Bone marrow (tissue), 2 donors: ENCODE results near the gene ABCA13.

Experiments
- DNase-seq, 2 donors: peaks; one replicate each; lab custom pipeline; 2025; lab: John Stamatoyannopoulos, UW

The ABCA13 gene

DNA sequence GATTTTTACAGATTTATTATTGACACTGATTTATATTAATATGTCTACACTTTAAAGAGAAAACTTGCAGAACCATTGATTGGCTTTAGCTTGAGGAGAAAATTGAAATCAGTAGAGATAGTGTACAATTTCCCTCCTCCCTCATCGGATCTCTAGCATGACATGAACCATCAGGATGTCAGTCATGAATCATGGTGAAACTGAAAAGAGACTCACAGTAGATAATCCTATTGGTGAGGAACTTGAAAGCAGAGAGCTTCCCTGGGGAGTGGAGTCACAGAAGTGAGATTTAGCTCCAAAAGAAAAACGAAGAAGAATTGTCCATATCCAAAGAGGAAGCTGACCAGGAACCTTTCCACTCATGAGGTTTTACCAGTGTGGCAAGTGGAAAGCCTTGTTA is 346.8 kb downstream of the ABCA13 start:
- no peak for DNase-seq

DNA sequence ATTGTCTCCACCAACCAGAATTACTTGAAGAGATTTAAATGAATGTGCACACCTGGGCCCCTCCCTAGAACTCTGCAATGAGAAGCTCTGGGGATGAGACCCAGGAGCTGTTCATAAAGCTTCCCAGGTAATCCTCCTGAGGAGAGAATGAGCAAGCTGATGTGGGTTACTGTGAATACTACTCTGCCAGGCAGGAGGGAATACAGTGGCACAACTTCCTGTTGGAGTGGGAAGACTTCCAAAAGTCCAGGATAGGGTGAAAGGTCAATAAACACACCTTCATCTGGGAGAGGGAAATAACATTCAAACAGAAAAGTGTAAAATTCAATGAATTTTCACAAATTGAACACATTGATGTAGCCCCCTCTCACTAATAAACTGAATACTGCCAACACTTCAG is 351.4 kb downstream of the ABCA13 start:
- DNase-seq, result no peak

DNA sequence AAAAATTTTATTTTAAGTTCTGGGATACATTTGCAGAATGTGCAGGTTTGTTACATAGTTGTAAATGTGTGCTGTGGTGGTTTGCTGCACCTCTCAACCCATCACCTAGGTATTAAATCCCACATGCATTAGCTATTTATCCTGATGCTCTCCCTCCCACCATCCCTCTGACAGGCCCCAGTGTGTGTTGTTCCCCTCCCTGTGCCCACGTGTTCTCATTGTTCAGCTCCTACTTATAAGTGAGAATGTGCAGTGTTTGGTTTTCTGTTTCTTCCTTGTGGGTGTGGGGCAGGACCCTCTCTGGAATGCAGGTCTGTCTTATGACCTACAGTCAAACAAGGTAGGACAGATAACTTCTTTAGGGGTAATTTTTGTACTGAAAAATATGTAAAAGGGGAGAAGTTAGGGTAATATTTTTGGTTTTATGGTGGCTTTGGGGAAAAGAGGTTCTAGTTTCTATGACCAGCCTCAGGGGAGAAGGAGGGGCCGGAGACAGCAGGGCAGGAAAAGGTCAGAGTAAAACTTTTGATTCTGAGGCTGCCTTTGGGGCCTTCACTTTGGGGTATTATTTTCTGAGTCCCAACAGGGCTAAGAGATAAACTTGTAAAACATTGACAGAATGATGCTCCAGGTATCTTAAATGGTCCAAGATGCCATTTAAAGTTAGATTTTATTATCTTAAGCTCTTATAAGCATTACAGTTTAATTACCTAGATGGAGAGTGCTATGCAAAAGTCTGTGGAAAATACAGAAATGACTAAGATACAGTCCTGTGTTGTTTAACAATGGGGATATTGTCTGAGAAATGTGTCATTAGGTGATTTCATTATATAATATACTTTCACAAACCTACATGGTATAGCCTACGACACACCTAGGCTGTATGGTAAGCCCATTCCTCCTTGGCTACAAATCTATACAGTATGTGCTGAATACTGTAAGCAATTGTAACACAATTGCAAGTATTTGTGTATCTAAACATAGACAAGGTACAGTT is 354.8 kb downstream of the ABCA13 start:
- DNase-seq, result no peak

DNA sequence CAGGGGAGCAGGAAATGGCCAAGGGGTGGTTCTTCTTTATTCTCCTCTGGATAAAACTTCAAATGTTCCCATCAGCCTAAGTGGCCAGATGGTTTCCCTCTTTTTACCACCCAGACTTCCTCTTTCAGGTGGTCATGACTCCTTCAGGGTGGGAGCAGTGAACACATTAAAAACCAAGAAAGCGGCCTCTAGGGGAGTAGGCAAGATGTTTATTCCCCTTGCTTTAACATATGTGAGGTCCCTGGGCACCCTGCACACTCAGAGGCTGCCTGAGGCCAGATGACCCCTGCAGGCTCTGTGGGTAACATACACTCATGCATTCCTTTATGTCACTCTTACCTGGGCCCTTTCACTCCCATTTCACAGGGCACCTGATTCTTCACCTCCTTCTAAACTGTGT is 357.4 kb downstream of the ABCA13 start:
- no peak for DNase-seq

DNA sequence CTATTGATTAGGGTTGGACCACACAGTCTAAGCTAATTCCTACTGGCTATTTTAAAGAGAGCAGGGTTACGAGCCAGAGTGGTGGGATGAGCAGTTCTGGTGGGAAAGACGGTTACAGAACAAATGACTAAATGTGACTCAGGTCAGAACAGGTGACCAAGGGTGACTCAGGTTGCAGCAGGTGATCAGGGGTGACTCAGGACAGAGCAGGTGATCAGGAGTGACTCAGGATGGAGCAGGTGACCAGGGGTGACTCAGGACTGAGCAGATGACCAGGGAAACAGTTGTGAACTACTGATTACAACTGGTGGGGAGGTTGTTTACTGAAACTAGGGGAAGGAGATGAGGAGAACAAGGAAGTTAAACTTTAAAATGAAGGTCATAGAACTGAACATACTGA is 366.3 kb downstream of the ABCA13 start:
- no peak for DNase-seq

DNA sequence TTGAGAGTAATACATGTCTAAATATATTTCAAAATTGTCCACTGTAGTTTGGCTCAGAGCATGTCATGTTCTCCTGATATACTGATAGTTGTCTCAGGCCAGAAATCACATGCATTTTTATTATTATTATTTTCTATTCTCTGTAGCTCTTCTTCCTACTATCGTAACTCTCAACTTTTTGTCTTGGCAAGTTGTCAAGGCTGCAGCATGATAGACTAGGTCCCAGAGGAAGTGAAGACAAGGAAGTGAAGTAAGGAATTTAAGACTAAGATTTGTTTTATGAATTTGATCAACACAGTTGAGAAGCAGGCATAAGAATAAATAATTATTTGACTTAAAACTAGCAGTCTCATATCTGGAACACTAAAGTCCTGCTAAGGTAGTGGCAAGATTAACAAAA is 369.5 kb downstream of the ABCA13 start:
- DNase-seq, result no peak

DNA sequence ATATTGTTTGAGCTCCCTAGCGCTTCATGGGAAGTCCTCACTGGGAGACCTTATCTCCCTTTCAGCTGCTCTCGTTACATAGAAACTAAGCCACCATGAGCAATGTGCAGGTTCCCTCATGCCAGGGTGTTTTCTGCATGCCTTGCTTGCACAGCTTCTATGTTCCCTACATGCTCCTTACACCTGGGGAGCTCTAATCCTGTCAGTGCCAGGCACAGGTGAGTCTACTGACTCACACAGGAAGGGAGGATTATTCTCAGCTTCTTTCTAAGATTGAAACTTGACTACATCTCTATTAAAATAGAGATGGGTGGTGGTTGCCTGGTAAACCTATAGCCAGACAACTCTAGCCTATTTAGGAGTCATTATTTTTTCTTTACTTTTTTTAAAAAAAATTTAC is 377.4 kb downstream of the ABCA13 start:
- DNase-seq, result no peak

DNA sequence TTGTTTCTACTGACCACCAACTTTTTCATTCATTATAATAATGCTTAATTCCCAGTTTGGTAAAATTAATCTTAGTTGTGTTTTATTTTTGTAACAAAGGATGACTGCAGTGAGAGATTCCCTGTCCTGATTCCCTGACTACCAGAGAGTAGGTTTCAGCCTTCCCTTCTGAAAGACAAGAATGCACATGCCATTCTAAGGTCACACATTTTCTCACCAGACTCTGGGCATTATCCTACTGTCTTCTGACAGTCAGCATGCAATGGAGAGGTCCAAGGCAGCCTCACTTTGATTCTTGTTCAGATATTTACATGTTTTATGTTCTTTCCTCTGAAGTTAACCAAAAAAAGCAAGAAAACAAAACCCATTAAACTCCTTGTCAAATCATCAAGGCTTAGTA is 380.4 kb downstream of the ABCA13 start:
- no peak for DNase-seq

DNA sequence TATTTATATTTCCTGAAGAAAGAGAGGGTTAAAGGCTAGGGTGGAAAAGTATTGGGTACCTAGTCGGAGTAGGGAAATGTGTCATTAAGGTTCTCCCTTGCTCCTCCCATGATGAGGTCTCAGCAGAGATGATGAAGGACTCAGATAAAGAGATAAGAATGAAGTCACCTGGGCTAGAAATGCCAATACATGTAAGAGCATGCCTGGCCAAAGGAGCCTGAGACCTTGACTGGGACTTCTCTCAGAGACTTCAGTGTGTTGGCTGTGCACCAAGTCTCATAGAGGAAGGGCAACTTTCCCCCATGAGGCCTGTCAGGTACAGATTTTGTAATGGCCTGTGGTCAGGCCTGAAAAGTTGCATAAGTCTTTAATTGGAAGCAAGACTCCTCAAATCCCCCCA is 392.1 kb downstream of the ABCA13 start:
- no peak for DNase-seq

DNA sequence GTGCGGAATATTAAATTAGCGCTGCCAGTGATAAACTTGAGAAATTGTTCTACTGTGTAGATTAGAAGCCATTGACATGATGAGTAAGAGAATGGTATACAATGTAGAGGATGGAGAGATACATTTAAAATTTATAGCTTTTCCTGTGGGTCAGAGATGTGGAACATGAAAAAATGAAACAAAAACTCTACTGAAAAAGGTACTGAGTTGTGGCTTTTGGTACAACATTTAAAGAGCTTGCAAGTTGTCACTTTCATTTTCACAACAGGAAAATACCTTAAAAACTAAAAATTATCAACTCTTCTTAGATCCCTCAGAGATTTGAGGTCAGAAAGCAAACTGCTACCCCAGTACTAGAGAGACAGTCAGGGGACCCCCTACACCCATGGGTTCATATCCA is 404.3 kb downstream of the ABCA13 start:
- DNase-seq, result no peak

DNA sequence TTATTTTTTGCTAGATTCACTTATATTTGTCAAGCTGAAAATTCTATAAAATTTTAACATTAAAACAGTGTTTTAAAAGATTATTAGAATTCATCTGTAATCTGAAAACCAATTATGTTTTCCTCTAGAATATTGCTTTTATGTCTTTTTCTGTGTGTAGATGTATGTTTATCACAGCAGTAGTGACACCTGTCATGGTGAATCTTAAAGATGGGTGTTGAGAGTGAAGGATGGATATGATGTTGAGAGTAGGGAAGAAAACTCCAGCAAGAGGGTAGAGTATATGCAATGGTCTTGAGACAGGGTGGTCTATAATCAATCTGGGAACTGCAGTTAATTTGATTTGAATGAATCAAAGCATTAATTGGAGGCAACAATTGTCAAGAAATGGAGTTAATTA is 416.2 kb downstream of the ABCA13 start:
- no peak for DNase-seq

DNA sequence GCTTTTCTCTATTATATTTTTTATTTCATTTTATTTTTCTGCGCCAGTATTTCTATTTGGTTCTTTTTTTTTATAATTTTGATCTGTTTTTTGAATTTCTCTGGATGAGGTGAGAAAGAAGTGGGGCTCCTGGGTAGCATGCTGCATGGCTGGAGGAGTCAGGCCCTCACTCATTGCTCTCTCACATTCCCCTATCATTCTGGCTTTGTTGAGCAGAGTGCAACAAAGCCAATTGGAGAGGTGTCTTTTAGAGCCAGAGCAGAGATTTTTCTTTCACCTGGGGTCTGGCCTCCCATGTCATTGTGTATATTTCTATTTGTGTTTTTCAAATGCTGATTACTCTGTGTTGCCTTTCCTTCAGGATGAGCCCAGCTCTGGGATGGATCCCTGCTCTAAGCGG is 423.1 kb downstream of the ABCA13 start:
- DNase-seq, result no peak

DNA sequence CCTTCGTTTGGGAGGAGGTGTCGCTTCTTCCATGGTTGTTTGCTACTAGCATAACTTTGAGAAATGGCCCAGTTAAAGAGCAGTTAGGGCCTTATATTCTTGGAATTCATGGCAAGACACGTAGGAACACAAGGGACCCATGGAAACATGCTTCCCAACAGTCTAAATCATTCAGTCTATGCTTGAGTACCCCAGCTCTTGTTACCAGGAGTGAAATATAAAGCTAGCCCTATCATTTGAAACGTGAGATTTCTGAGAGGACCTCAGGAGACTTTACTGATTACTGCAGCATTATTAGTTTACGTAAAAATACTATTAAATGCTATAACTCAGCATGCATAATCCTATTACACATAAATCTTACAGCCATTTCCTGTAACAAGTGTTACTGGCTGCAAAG is 424.5 kb downstream of the ABCA13 start:
- DNase-seq, result no peak

DNA sequence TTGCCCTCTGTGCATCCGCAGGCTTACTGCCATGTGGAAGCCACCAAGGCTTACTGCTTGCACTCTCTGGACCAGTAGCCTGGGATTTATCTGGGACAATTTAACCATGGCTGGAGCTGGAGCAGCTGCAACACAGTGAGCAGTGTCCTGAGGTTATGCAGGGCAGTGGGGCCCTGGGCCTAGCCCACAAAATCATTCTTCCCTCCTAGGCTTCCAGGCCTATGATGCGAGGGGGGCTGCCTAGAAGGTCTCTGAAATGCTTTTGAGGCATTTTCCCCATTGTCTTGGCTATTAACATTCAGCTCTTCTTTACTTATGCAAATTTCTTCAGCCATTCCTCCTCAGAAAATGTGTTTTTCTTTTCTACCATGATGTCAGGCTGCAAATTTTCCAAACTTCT is 439.4 kb downstream of the ABCA13 start:
- no peak for DNase-seq

DNA sequence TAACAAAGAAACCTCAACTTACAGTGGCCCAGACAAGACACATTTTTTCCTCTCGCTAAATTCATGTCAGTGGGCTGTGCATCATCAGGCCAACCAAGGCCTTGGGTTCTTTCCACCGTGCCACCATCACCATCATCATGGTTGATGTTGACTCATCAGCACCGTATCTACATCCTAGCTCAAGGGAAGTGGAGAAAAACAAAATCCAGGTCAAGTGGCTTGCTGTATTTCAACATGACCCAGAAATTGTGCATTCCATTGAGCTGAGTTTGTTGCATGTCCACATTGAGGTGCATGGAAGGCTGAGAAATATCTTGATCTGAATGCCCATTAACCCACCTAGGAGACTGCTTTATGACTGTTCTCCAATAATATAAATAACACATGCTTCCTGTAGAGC is 440.7 kb downstream of the ABCA13 start:
- no peak for DNase-seq

DNA sequence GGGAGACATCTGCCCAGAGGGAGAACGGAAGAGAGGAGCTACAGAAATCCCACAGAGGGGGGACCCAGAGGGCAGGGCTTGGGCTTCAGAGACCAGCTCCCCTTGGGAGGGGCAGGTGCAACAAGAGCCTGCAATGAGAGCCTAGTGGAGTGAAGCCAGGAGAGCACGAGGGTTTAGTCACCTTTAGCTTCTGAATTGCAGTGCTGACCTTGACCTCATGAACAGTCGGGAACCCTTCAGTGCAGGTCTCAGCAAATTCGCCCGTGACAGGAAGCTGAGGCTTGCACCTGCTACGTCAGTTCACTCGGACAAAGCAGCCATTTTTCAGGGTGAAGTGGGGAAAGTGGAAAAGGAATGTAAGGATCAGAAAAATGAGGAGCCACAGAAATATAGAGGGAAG is 446.2 kb downstream of the ABCA13 start:
- DNase-seq, result no peak

DNA sequence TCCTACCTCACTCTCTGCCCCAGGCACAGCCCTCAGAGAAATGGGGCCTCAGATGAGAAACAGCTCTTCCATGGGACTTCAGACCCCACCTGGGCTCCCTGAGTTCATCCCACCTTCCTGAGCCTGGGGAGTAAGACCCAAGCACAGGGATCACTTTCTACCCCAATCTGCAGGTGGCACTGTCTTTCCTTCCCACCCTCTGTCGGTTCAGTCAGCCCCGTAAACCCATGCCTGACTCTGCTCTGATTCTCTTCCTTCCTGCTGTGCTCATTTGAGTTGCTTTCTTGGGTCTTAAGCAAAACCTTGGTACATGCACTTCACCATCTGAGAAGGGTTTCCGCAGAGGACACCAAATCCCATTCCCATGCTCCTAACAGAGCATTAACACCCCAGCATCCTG is 446.7 kb downstream of the ABCA13 start:
- no peak for DNase-seq

DNA sequence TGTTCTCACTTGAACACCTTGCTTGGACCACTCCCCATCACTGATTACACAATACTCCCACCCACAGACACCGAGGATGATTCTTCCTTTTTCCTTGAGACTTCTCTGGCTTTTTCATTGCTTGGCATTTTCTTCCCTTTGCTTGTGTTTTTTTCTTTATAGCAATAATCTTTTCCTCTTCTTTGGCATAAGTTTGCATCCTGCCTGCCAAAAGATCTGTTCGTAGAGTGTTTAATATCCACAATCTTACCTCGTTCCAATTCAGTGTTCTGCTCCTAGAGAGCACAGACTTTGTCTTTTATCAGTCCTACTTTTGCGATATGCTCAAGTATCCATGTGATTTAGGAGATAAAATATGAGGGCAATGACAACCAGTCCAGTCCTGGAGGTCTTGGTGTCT is 449.8 kb downstream of the ABCA13 start:
- no peak for DNase-seq

DNA sequence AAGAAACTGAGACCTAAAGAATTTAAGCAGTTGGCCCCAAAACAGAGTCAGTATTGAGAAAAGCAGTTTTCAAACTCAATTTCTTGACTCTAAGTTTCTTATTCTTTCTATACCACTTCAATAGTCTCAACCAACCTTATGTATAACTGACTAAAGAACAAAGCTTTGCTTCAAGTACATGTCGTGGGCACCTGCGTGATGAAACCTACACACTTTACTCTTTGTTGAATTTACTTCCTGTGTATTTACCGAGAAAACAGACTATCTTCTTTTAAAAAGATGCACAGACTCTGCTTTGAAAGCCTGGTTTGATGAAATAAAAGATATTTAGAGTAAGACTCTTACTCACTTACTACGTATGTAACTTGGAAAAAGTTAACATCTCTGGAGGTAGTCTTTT is 455.9 kb downstream of the ABCA13 start:
- no peak for DNase-seq

DNA sequence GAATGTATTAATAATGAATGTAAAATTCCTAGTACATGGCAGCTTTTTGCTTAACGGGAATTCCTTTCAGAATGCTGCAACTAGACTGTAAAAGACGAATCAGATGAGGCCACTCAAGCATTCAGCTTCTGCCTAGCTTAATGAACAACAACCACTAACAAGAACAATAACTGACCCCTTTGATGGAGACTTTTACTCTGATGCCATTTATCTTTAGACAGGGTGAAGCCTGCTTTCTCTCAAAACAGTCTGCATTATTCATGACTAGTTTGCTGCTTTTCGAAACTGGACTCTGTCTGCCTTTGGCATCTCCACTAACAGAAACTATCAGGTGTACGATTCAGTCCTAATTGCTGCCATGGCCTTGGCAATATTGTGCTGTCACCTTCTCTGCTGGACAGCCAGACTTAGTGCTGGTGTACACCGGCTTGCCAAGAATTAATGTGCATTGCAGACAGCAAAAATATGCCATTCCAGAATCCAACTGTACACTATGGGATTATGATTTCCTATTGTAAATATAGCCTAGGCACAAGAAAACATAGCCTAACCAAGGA is 457.6 kb downstream of the ABCA13 start:
- DNase-seq, result no peak

DNA sequence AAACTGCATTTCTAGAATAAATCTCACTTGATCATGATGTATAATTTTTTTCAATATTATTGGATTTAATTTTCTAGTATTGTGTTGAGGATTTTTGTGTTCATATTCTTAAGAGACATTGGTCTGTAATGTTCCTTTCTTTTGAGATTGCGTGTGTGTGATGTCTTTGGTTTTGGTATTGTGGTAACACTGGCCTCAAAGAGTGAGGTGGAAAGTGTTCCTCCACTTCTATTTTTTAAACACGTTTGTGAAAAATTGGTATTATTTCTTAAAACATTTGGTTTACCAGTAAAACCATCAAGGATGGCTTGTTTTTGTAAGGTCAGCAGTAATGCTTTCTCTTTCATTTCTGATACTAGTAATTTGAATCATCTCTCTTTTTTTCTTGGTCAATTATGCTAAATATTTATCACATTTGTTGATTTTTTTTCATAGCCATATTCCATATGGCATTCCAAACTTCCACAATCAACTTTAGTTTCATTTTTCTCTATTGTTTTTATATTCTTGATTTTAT is 462.9 kb downstream of the ABCA13 start:
- no peak for DNase-seq

DNA sequence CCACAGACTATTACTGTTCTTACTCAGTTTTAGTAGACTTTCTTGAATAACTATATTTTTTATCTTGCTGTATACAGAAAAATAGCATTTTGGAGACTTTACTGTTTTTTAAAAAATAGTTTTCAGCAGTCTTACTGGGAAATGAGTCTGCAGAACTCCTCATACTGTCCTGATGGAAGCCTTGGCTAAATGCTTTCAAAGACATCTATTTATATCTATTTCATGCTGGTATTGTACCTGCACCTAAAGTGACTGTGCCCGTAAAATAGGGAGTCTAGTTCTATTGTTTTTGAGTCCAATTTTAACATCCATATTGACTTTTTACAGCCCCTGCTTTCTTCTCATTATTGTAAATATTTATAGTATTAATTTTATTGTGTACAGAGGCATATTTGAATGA is 464.5 kb downstream of the ABCA13 start:
- no peak for DNase-seq

DNA sequence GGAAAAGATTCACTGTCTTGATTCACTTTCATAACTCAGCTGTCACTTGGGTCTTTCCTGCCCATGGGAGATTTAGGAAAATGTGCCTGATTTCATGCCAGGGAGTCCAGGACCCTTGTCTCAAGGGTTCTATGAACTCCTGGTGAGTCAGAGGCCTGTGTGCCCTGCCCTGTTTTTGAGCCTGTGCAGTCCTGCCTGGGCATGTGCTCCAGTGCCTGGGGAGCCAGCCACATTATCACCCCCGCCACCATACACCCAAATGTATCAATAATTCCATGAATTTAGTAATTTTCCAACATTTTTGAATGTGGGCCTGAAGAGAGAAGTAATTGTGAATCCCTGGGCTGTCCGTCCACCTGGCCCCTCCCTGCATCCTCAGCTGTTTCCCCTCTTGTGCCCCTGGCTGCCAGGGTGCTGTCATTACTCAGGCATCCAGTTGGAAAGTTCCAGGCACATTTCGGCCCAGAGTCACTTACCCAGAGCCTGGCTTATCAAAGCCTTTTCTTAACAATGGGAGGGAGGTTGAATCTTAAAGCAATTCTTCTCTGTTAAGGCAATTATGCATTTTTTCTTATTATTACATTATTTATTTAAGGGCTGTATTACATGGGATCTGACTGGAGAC is 465.2 kb downstream of the ABCA13 start:
- DNase-seq, result no peak
